ENCODE measurements around the gene PEPD.

The PEPD gene

GRCh38 chr19:33463199-33463598 is 58.4 kb downstream of the PEPD start:
- DNase-seq, result no peak
- H3K4ac ChIP-seq (ENCODE audit: low read depth in 1 of 2, low read length in 2 of 2), result no peak overlapping the region
- H4K8ac ChIP-seq (ENCODE audit: low read length), result no peak overlapping the region

GRCh38 chr19:33462112-33462791 is 59.3 kb downstream of the PEPD start:
- Histone ChIP-seq H3K4me1 (ENCODE audit: control insufficient read depth, insufficient read depth, low read depth, low read length) (peaks cover 3% of the 10 kb centered on the region), H3K36me3 (ENCODE audit: control insufficient read depth in 1 of 2, insufficient read depth in 2 of 2, low read depth in 1 of 2, low read length in 2 of 2) (peaks cover 39 to 41% of the 10 kb centered on the region in 2 experiments), H3K79me1 (replicated peaks; ENCODE audit: low read length, poor library complexity, severe bottlenecking) (no peaks in the 10 kb centered on the region), H3K18ac (ENCODE audit: low read depth in 1 of 2, low read length in 2 of 2) (no peak overlapping the region), H3K23ac (ENCODE audit: low read length in 2 of 2) (no peak overlapping the region), H2BK15ac (ENCODE audit: low read depth, poor library complexity, severe bottlenecking) (no peak overlapping the region), H4K91ac (ENCODE audit: low read length) (no peak overlapping the region), H3K9ac (ENCODE audit: low read length) (no peak overlapping the region), H3K4me3 (ENCODE audit: insufficient read depth in 1 of 2, low read depth in 1 of 2, low read length in 2 of 2) (no peak overlapping the region), H3K4ac (ENCODE audit: low read depth in 1 of 2, low read length in 2 of 2) (no peak overlapping the region), H2AFZ (ENCODE audit: low read depth, low read length) (no peak overlapping the region), H3K4me2 (ENCODE audit: low read length, poor library complexity, severe bottlenecking) (no peak overlapping the region), H3K9me3 (ENCODE audit: control insufficient read depth, low read length) (no peaks in the 10 kb centered on the region), H2AK5ac (ENCODE audit: low read length, severe bottlenecking) (no peak overlapping the region), H3K27ac (ENCODE audit: low read length, poor library complexity, severe bottlenecking) (no peak overlapping the region), H2BK120ac (ENCODE audit: low read depth, low read length) (no peak overlapping the region), H2BK12ac (ENCODE audit: low read length in 2 of 2) (no peak overlapping the region), H4K8ac (ENCODE audit: low read length) (no peak overlapping the region), H3K14ac (ENCODE audit: low read length in 2 of 2) (no peak overlapping the region), H3K27me3 (ENCODE audit: control insufficient read depth in 1 of 2, insufficient read depth in 1 of 2, low read length in 2 of 2) (no peaks in the 10 kb centered on the region), H2BK5ac (ENCODE audit: low read depth, low read length, poor library complexity, severe bottlenecking) (no peak overlapping the region)
- no peak for DNase-seq
- 88% methylated on average over 16 of the region's 16 CpGs for whole genome bisulfite sequencing

More at GRCh38 chr19:33463199-33463598, 58.4 kb downstream of the PEPD start:
- no peak overlapping the region for H2BK5ac ChIP-seq (ENCODE audit: low read depth, low read length, poor library complexity, severe bottlenecking)
- H3K27ac ChIP-seq (ENCODE audit: low read length, poor library complexity, severe bottlenecking), result no peak overlapping the region
- no peak overlapping the region for H2BK120ac ChIP-seq (ENCODE audit: low read depth, low read length)
- no peak overlapping the region for H4K91ac ChIP-seq (ENCODE audit: low read length)
- no peak overlapping the region for H3K4me3 ChIP-seq (ENCODE audit: insufficient read depth in 1 of 2, low read depth in 1 of 2, low read length in 2 of 2)
- no peak overlapping the region for H2BK15ac ChIP-seq (ENCODE audit: low read depth, poor library complexity, severe bottlenecking)
- H3K9ac ChIP-seq (ENCODE audit: low read length), result no peak overlapping the region
- no peak overlapping the region for H3K14ac ChIP-seq (ENCODE audit: low read length in 2 of 2)
- H2AK5ac ChIP-seq (ENCODE audit: low read length, severe bottlenecking), result no peak overlapping the region
- 88% methylated on average over 10 of the region's 10 CpGs for WGBS
- no peaks in the 10 kb centered on the region for H3K79me1 ChIP-seq (replicated peaks; ENCODE audit: low read length, poor library complexity, severe bottlenecking)
- H3K23ac ChIP-seq (ENCODE audit: low read length in 2 of 2), result no peak overlapping the region
- peaks cover 37 to 40% of the 10 kb centered on the region in 2 experiments for H3K36me3 ChIP-seq (ENCODE audit: control insufficient read depth in 1 of 2, insufficient read depth in 2 of 2, low read depth in 1 of 2, low read length in 2 of 2)
- H3K4me1 ChIP-seq (ENCODE audit: control insufficient read depth, insufficient read depth, low read depth, low read length), result peaks cover 3% of the 10 kb centered on the region
- H2AFZ ChIP-seq (ENCODE audit: low read depth, low read length), result no peak overlapping the region
- H2BK12ac ChIP-seq (ENCODE audit: low read length in 2 of 2), result no peak overlapping the region
- H3K27me3 ChIP-seq (ENCODE audit: control insufficient read depth in 1 of 2, insufficient read depth in 1 of 2, low read length in 2 of 2), result no peaks in the 10 kb centered on the region
- no peak overlapping the region for H3K4me2 ChIP-seq (ENCODE audit: low read length, poor library complexity, severe bottlenecking)
- H3K18ac ChIP-seq (ENCODE audit: low read depth in 1 of 2, low read length in 2 of 2), result no peak overlapping the region
- no peaks in the 10 kb centered on the region for H3K9me3 ChIP-seq (ENCODE audit: control insufficient read depth, low read length)

GRCh38 chr19:33461256-33462111 is 60.1 kb downstream of the PEPD start:
- H3K4me2 ChIP-seq (ENCODE audit: low read length, poor library complexity, severe bottlenecking), result no peak overlapping the region
- H3K4ac ChIP-seq (ENCODE audit: low read depth in 1 of 2, low read length in 2 of 2), result no peak overlapping the region
- no peak overlapping the region for H4K8ac ChIP-seq (ENCODE audit: low read length)
- no peak overlapping the region for H3K27ac ChIP-seq (ENCODE audit: low read length, poor library complexity, severe bottlenecking)
- H3K4me3 ChIP-seq (ENCODE audit: insufficient read depth in 1 of 2, low read depth in 1 of 2, low read length in 2 of 2), result no peak overlapping the region
- 96% methylated on average over 24 of the region's 24 CpGs for WGBS
- no peak overlapping the region for H3K9ac ChIP-seq (ENCODE audit: low read length)
- H3K79me1 ChIP-seq (replicated peaks; ENCODE audit: low read length, poor library complexity, severe bottlenecking), result no peaks in the 10 kb centered on the region
- H2BK15ac ChIP-seq (ENCODE audit: low read depth, poor library complexity, severe bottlenecking), result no peak overlapping the region
- no peak overlapping the region for H3K18ac ChIP-seq (ENCODE audit: low read depth in 1 of 2, low read length in 2 of 2)
- no peak overlapping the region for H4K91ac ChIP-seq (ENCODE audit: low read length)
- no peak overlapping the region for H3K23ac ChIP-seq (ENCODE audit: low read length in 2 of 2)
- no peaks in the 10 kb centered on the region for H3K9me3 ChIP-seq (ENCODE audit: control insufficient read depth, low read length)
- no peak for DNase-seq
- no peak overlapping the region for H2AK5ac ChIP-seq (ENCODE audit: low read length, severe bottlenecking)
- no peaks in the 10 kb centered on the region for H3K27me3 ChIP-seq (ENCODE audit: control insufficient read depth in 1 of 2, insufficient read depth in 1 of 2, low read length in 2 of 2)
- H3K14ac ChIP-seq (ENCODE audit: low read length in 2 of 2), result no peak overlapping the region
- H2BK12ac ChIP-seq (ENCODE audit: low read length in 2 of 2), result no peak overlapping the region
- no peak overlapping the region for H2AFZ ChIP-seq (ENCODE audit: low read depth, low read length)
- peaks cover 41 to 43% of the 10 kb centered on the region in 2 experiments for H3K36me3 ChIP-seq (ENCODE audit: control insufficient read depth in 1 of 2, insufficient read depth in 2 of 2, low read depth in 1 of 2, low read length in 2 of 2)
- H3K4me1 ChIP-seq (ENCODE audit: control insufficient read depth, insufficient read depth, low read depth, low read length), result peaks cover 3% of the 10 kb centered on the region
- no peak overlapping the region for H2BK5ac ChIP-seq (ENCODE audit: low read depth, low read length, poor library complexity, severe bottlenecking)
- H2BK120ac ChIP-seq (ENCODE audit: low read depth, low read length), result no peak overlapping the region

DNA sequence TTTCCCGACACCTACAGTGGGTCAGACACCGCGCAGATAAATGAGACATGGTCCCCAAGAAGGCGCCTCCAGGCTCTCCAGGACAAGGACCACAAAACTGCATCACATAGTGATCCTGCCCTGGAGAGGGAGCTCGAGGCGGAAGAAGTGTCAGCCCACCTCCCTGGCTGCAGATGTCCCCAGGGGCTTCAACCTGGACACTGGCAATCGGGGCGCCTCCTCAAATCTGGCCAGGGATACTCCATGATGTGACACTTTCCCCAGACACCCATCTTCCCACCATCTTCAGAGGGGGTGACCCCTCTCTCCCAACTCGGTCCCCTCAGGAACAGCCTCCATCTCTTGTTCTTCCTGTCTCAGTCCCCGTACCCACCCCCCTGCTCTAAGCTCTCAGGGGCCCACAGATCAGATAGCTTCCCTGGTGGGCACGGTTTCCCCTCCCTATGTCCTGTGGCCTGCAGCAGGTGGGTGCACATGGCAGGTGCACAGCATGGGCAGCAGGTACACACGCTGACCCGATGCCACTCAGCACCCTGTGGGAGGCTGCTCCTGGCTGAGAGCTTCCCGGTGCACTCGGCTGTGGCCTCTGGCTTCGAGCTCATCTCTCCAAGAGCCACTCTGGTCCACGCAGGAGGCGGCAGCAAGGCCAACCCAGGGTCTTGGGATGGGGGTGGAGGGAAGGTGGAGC is 61.2 kb downstream of the PEPD start:
- WGBS, result 91% methylated on average over 18 of the region's 18 CpGs
- H3K4me2 ChIP-seq (ENCODE audit: low read length, poor library complexity, severe bottlenecking), result no peak overlapping the region
- H3K23ac ChIP-seq (ENCODE audit: low read length in 2 of 2), result no peak overlapping the region
- no peaks in the 10 kb centered on the region for H3K9me3 ChIP-seq (ENCODE audit: control insufficient read depth, low read length)
- no peak overlapping the region for H2BK5ac ChIP-seq (ENCODE audit: low read depth, low read length, poor library complexity, severe bottlenecking)
- H2BK15ac ChIP-seq (ENCODE audit: low read depth, poor library complexity, severe bottlenecking), result no peak overlapping the region
- no peaks in the 10 kb centered on the region for H3K27me3 ChIP-seq (ENCODE audit: control insufficient read depth in 1 of 2, insufficient read depth in 1 of 2, low read length in 2 of 2)
- peaks cover 39 to 48% of the 10 kb centered on the region in 2 experiments for H3K36me3 ChIP-seq (ENCODE audit: control insufficient read depth in 1 of 2, insufficient read depth in 2 of 2, low read depth in 1 of 2, low read length in 2 of 2)
- H2AFZ ChIP-seq (ENCODE audit: low read depth, low read length), result no peak overlapping the region
- H3K27ac ChIP-seq (ENCODE audit: low read length, poor library complexity, severe bottlenecking), result no peak overlapping the region
- no peak overlapping the region for H3K9ac ChIP-seq (ENCODE audit: low read length)
- H3K4me1 ChIP-seq (ENCODE audit: control insufficient read depth, insufficient read depth, low read depth, low read length), result peaks cover 3% of the 10 kb centered on the region
- H2BK12ac ChIP-seq (ENCODE audit: low read length in 2 of 2), result no peak overlapping the region
- no peak overlapping the region for H3K18ac ChIP-seq (ENCODE audit: low read depth in 1 of 2, low read length in 2 of 2)
- no peak for DNase-seq
- no peak overlapping the region for H3K4ac ChIP-seq (ENCODE audit: low read depth in 1 of 2, low read length in 2 of 2)
- no peak overlapping the region for H4K91ac ChIP-seq (ENCODE audit: low read length)
- H4K8ac ChIP-seq (ENCODE audit: low read length), result no peak overlapping the region
- H2AK5ac ChIP-seq (ENCODE audit: low read length, severe bottlenecking), result no peak overlapping the region
- H3K4me3 ChIP-seq (ENCODE audit: insufficient read depth in 1 of 2, low read depth in 1 of 2, low read length in 2 of 2), result no peak overlapping the region
- H3K79me1 ChIP-seq (replicated peaks; ENCODE audit: low read length, poor library complexity, severe bottlenecking), result no peaks in the 10 kb centered on the region
- no peak overlapping the region for H3K14ac ChIP-seq (ENCODE audit: low read length in 2 of 2)
- no peak overlapping the region for H2BK120ac ChIP-seq (ENCODE audit: low read depth, low read length)

Measured in mesenchymal stem cell (in vitro differentiated cells and primary cell).